OCI-LY7 (cell line): Measurements from ENCODE around the gene FOXN3. TPM values are rescaled to one million over a fixed set of nuclear protein-coding genes. Genes with fewer than 3 reads are reported as not detected.

Experiments
- BruUV-seq: library from RNA; stranded (reverse); fragments of 400-500 nt; replicated peaks from 2 replicates; lab custom pipeline; 2021; lab: Mats Ljungman, UMichigan
- CTCF ChIA-PET: fragments of 300-600 bp; sonication (Branson Sonifier 250); formaldehyde crosslinking; loops from one replicate; lab custom pipeline; 2022; ENCODE audit warnings: antibody characterized with exemption; ENCODE audit not compliant: unreplicated experiment; lab: Charles Lee
- POLR2A ChIA-PET: fragments of 300-600 bp; sonication (Branson Sonifier 250); formaldehyde crosslinking; loops from one replicate; lab custom pipeline; 2022; ENCODE audit warnings: antibody characterized with exemption; lab: Charles Lee
- DNase-seq: peaks from one replicate; pipeline ENCODE4 v3.0.0-alpha.2; 2015; ENCODE audit warnings: low spot score
- H2AFZ ChIP-seq: fragments of 200-600 bp; sonication (generic), shearing (Covaris generic); 2 replicates; pipeline ENCODE4 v1.6.1; 2014; ENCODE audit warnings: mild to moderate bottlenecking, antibody characterized with exemption, low read length, moderate library complexity
- H3K27ac ChIP-seq: fragments of 200-600 bp; sonication (generic); 2 replicates; pipeline ENCODE4 v1.5.1; 2014; ENCODE audit warnings: mixed run types, low read depth, mild to moderate bottlenecking, moderate library complexity, low read length, inconsistent platforms; ENCODE audit not compliant: poor library complexity, severe bottlenecking
- H3K36me3 ChIP-seq: fragments of 200-600 bp; sonication (generic); 2 replicates; pipeline ENCODE4 v1.6.1; 2014; ENCODE audit warnings: mild to moderate bottlenecking, antibody characterized with exemption, low read length, moderate library complexity, mixed read lengths; ENCODE audit not compliant: insufficient read depth
- H3K4me1 ChIP-seq: fragments of 200-600 bp; sonication (generic); 2 replicates; pipeline ENCODE4 v1.5.1; 2014; ENCODE audit warnings: mild to moderate bottlenecking, low read length; ENCODE audit not compliant: insufficient read depth, poor library complexity, severe bottlenecking
- H3K4me2 ChIP-seq: fragments of 200-600 bp; sonication (generic); 2 replicates; pipeline ENCODE4 v1.6.1; 2014; ENCODE audit warnings: mild to moderate bottlenecking, low read length
- H3K4me3 ChIP-seq: fragments of 200-600 bp; sonication (generic); 2 replicates; pipeline ENCODE4 v1.5.1; 2014; ENCODE audit warnings: mild to moderate bottlenecking, low read depth, low read length; ENCODE audit not compliant: poor library complexity, severe bottlenecking
- H3K79me2 ChIP-seq: fragments of 200-600 bp; sonication (generic); 2 replicates; pipeline ENCODE4 v1.6.1; 2016; ENCODE audit warnings: low read depth, mild to moderate bottlenecking, low read length, moderate library complexity, mixed read lengths; ENCODE audit not compliant: insufficient read depth
- H3K9me2 ChIP-seq: fragments of 200-600 bp; sonication (generic); 2 replicates; pipeline ENCODE4 v1.6.1; 2016; ENCODE audit warnings: mild to moderate bottlenecking, low read length, mixed read lengths; ENCODE audit not compliant: insufficient read depth
- H3K9me3 ChIP-seq: fragments of 200-600 bp; sonication (generic); 2 replicates; pipeline ENCODE4 v1.6.1; 2014; ENCODE audit warnings: mild to moderate bottlenecking, mixed run types, low read length, mixed read lengths
- H4K20me1 ChIP-seq: fragments of 200-600 bp; sonication (generic); 2 replicates; pipeline ENCODE4 v1.6.1; 2014; ENCODE audit warnings: mild to moderate bottlenecking, antibody characterized with exemption, low read length, moderate library complexity, mixed read lengths; ENCODE audit not compliant: insufficient read depth
- CTCF ChIP-seq: fragments of 200-600 bp; sonication (generic); conservative IDR thresholded peaks from 2 replicates; pipeline ENCODE4 v1.5.1; 2014; ENCODE audit warnings: mild to moderate bottlenecking, antibody characterized with exemption, low read length, moderate library complexity, mixed read lengths
- EZH2phosphoT487 ChIP-seq: fragments of 200-600 bp; sonication (generic); IDR thresholded peaks from 2 replicates; pipeline ENCODE4 v1.6.1; 2018; ENCODE audit warnings: low read depth, borderline replicate concordance, mild to moderate bottlenecking, mixed run types, antibody characterized with exemption, low read length, moderate library complexity, mixed read lengths
- intact Hi-C: fragments of 100-400 bp; cut with micrococcal nuclease; formaldehyde crosslinking; loops from one replicate; pipeline ENCODE4 v1.10.0; 2022; ENCODE audit not compliant: unreplicated experiment
- total RNA-seq, 2 experiments: library from RNA; depleted of rRNA in 1 of 2; stranded (reverse); fragments of >200 nt in 1 of 2; shearing (Covaris generic) in 1 of 2; gene quantifications; 2 replicates each; pipeline ENCODE4 v1.2.3, GENCODE V29; 2014 to 2022

FOXN3 gene
- total RNA-seq, 2 experiments from 2014 or later, result 77.7 to 102 TPM

DNA sequence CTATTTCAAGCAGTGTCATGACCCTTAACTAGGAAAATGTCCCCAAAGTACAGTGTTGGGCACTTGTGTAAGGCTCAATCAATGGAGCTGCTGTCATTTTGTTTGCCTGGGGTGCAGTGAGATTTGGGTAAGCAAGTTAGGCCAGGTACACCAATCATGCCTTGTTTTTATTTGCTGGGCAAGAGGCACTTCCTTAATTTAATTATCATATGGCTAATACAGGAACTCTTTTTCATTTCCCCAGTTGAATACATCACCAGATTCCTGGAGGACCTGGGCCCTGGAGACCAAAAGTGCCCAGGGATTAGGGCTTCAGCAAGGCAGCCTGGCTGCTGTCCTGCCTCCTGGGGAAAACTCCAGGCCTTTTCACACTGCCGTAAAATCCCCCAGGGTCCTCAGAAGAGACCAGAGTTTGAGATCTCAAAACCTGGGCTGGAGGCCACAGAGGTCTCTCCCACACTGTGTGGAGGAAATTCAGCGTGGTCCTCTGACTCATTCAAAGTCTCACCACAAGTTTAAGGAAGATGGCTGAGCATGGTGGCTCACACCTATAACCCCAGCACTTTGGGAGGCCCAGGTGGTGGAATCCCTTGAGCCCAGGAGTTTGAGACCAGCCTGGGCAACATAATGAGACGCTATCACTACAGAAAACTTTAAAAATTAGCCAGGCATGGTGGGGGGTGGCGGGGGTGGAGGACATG is 28.4 kb upstream of the FOXN3 start:
- DNase-seq, result peak; percentile 36
- H3K4me1 ChIP-seq, result peaks cover 62% of the 10 kb centered on the region
- peak overlapping the region; percentile 74 for H3K27ac ChIP-seq
- no peak overlapping the region for H3K4me3 ChIP-seq
- H3K9me3 ChIP-seq, result no peaks in the 10 kb centered on the region
- POLR2A ChIA-PET, result interaction anchor here (0.6 to 1.2 kb wide), 4 partner anchors 10 to 411 kb away, joined by 5 to 7 read pairs (median 6); no protein-coding TSS in a partner anchor
- CTCF ChIA-PET, result interaction anchor here (0.6 kb wide), 1 partner anchor 10 kb away, joined by 3 read pairs; no protein-coding TSS in a partner anchor
- no peaks in the 10 kb centered on the region for H3K36me3 ChIP-seq
- no TSS peak for BruUV-seq
- no peaks in the 10 kb centered on the region for H3K9me2 ChIP-seq
- intact Hi-C loops, result loop anchor here (2.0 kb wide), 1 partner anchor 15 kb away; no protein-coding TSS in a partner anchor
- TF ChIP-seq CTCF, result no peak
- TF ChIP-seq EZH2phosphoT487, result no peak
- peak overlapping the region; percentile 12 for H3K4me2 ChIP-seq
- H2AFZ ChIP-seq, result peak overlapping the region; percentile 16; the same call in 1 of the 2 replicates
- H3K79me2 ChIP-seq, result no peaks in the 10 kb centered on the region
- H4K20me1 ChIP-seq, result no peaks in the 10 kb centered on the region

DNA sequence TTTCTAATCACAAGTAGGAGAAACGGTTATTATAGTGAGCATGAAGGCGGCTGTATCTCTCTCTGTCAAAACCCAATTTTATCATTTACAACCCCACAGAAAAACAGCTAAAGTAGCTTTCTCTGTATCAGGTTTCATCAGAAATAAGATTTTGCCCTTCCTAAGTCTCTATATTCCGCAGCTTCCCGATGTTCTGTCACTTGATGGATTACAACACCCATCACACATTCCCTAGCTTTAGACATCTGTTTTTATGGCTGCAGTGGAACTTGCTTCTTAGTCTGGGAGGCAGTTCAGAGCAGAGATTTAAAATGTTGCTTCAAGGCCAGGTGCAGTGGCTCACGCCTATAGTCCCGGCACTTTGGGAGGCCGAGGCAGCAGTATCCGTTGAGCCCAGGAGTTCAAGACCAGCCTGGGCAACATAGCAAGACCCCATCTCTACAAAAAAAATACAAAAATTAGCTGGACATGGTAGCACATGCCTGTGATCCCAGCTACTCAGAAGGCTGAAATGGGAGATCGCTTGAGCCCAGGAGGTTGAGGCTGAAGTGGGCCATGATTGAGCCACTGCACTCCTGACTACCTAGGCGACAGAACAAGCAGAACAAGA is 27.6 kb upstream of the FOXN3 start:
- DNase-seq, result no peak
- Histone ChIP-seq H3K4me1 (peaks cover 62% of the 10 kb centered on the region), H3K36me3 (no peaks in the 10 kb centered on the region), H2AFZ (no peak overlapping the region; the same call in 1 of the 2 replicates), H3K9me3 (no peaks in the 10 kb centered on the region), H3K79me2 (no peaks in the 10 kb centered on the region), H3K27ac (peak overlapping the region; percentile 74), H3K4me3 (peak overlapping the region; percentile 14), H3K4me2 (peak overlapping the region; percentile 56), H4K20me1 (no peaks in the 10 kb centered on the region), H3K9me2 (no peaks in the 10 kb centered on the region)
- no peak for TF ChIP-seq EZH2phosphoT487
- no peak for TF ChIP-seq CTCF
- BruUV-seq, result no TSS peak
- intact Hi-C loops, result loop anchor here (2.0 kb wide), 1 partner anchor 14 kb away; no protein-coding TSS in a partner anchor
- POLR2A ChIA-PET, result interaction anchor here (0.6 to 2.2 kb wide), 9 partner anchors 9 to 217 kb away, joined by 3 to 17 read pairs (median 5); no protein-coding TSS in a partner anchor
- CTCF ChIA-PET, result no interaction called here
